Daoy (cell line): ENCODE data around the gene ENTPD2. TPM values are rescaled to one million over a fixed set of nuclear protein-coding genes. Genes with fewer than 3 reads are reported as not detected.

Source experiments
- total RNA-seq: library from RNA; depleted of rRNA; stranded (reverse); fragments of >200 nt; shearing (Covaris generic); gene quantifications from 2 replicates; pipeline ENCODE4 v1.2.3, GENCODE V29; 2014; rRNA removed

Gene ENTPD2
- total RNA-seq, 1 experiment from 2014 or later, result not detected

Other genes starting within 250 kb of the ENTPD2 start
- 64.7 and 69.4 TPM in 2 replicates for gene RABL6, start 246.1 kb downstream of the ENTPD2 start, total RNA-seq
- gene AJM1, start 211.6 kb downstream of the ENTPD2 start, total RNA-seq, result 0.18 and 0.74 TPM in 2 replicates
- 67.5 and 92.7 TPM in 2 replicates for gene PHPT1, start 204.7 kb downstream of the ENTPD2 start, total RNA-seq
- gene MAMDC4, start 201.7 kb downstream of the ENTPD2 start, total RNA-seq, result 2.1 and 6.1 TPM in 2 replicates
- 379 and 424 TPM in 2 replicates for gene EDF1, start 187.8 kb downstream of the ENTPD2 start, total RNA-seq
- 25.4 and 34.6 TPM in 2 replicates for gene TRAF2, start 167.5 kb downstream of the ENTPD2 start, total RNA-seq
- 98.8 and 99.2 TPM in 2 replicates for gene FBXW5, start 109.3 kb downstream of the ENTPD2 start, total RNA-seq
- gene C8G, start 108.8 kb downstream of the ENTPD2 start, total RNA-seq, result 1.2 TPM in 1 of 2 replicates, not detected in the other
- not detected in 2 replicates for gene LCN12, start 101.8 kb downstream of the ENTPD2 start, total RNA-seq
- not detected in 2 replicates for gene PTGDS, start 76.6 kb downstream of the ENTPD2 start, total RNA-seq
- not detected in 2 replicates for gene LCNL1, start 71.1 kb downstream of the ENTPD2 start, total RNA-seq
- gene PAXX, start 61.6 kb downstream of the ENTPD2 start, total RNA-seq, result 60.5 and 66.9 TPM in 2 replicates
- 0.18 and 3.9 TPM in 2 replicates for gene CLIC3, start 57.5 kb downstream of the ENTPD2 start, total RNA-seq
- 1.2 and 2.2 TPM in 2 replicates for gene ABCA2, start 25.8 kb downstream of the ENTPD2 start, total RNA-seq
- gene FUT7, start 22.0 kb downstream of the ENTPD2 start, total RNA-seq, result not detected in 2 replicates
- 15.9 and 17.4 TPM in 2 replicates for gene NPDC1, start 7.9 kb downstream of the ENTPD2 start, total RNA-seq
- 69.8 and 86.6 TPM in 2 replicates for gene SAPCD2, start 16.5 kb upstream of the ENTPD2 start, total RNA-seq
- gene UAP1L1, start 23.5 kb upstream of the ENTPD2 start, total RNA-seq, result 6.1 and 12.4 TPM in 2 replicates
- gene MAN1B1, start 32.9 kb upstream of the ENTPD2 start, total RNA-seq, result 57.5 and 61.9 TPM in 2 replicates
- gene DPP7, start 60.7 kb upstream of the ENTPD2 start, total RNA-seq, result 23.0 and 35.4 TPM in 2 replicates
- gene GRIN1, start 85.1 kb upstream of the ENTPD2 start, total RNA-seq, result 0.06 TPM in 1 of 2 replicates, not detected in the other
- not detected in 2 replicates for gene LRRC26, start 116.0 kb upstream of the ENTPD2 start, total RNA-seq
- not detected in 2 replicates for gene TMEM210, start 118.0 kb upstream of the ENTPD2 start, total RNA-seq
- 11.3 and 23.5 TPM in 2 replicates for gene ANAPC2, start 134.5 kb upstream of the ENTPD2 start, total RNA-seq
- gene SSNA1, start 134.6 kb upstream of the ENTPD2 start, total RNA-seq, result 169 and 188 TPM in 2 replicates
- 11.7 and 12.8 TPM in 2 replicates for gene TPRN, start 146.7 kb upstream of the ENTPD2 start, total RNA-seq
- gene TMEM203, start 151.6 kb upstream of the ENTPD2 start, total RNA-seq, result 62.3 and 65.4 TPM in 2 replicates
- gene NDOR1, start 151.6 kb upstream of the ENTPD2 start, total RNA-seq, result 14.3 and 15.3 TPM in 2 replicates
- not detected in 2 replicates for gene RNF208, start 168.2 kb upstream of the ENTPD2 start, total RNA-seq
- 0.91 TPM in 1 of 2 replicates, not detected in the other for gene CYSRT1, start 171.1 kb upstream of the ENTPD2 start, total RNA-seq
- gene RNF224, start 173.4 kb upstream of the ENTPD2 start, total RNA-seq, result 0.21 TPM in 1 of 2 replicates, not detected in the other
- gene SLC34A3, start 176.8 kb upstream of the ENTPD2 start, total RNA-seq, result not detected in 2 replicates
- gene TUBB4B, start 187.2 kb upstream of the ENTPD2 start, total RNA-seq, result 294 and 321 TPM in 2 replicates
- gene STPG3, start 197.2 kb upstream of the ENTPD2 start, total RNA-seq, result not detected in 2 replicates
- 62.2 and 74.7 TPM in 2 replicates for gene NELFB, start 201.3 kb upstream of the ENTPD2 start, total RNA-seq
- 13.4 and 18.7 TPM in 2 replicates for gene TOR4A, start 223.7 kb upstream of the ENTPD2 start, total RNA-seq
- gene NRARP, start 248.2 kb upstream of the ENTPD2 start, total RNA-seq, result 3.5 and 10.0 TPM in 2 replicates